K562 (cell line): Measurements from ENCODE around the gene TRUB1. TPM values are rescaled to one million over a fixed set of nuclear protein-coding genes. Genes with fewer than 3 reads are reported as not detected.

Source experiments
- ATAC-seq: fragments of 200-7000 bp; cut with Tn5 transposase; 3 replicates; pipeline ENCODE4 v1.9.1; 2020; ENCODE audit warnings: moderate library complexity
- BruUV-seq: library from RNA; stranded (reverse); fragments of 400-500 nt; replicated peaks from 2 replicates; lab custom pipeline; 2021; lab: Mats Ljungman, UMichigan
- CTCF ChIA-PET: fragments of 300-600 bp; formaldehyde crosslinking; extraction: SDS; loops from one replicate; lab custom pipeline; 2021; ENCODE audit warnings: low intra/inter-chr PET ratio; lab: Yijun Ruan, JAX
- POLR2A ChIA-PET: fragments of 300-600, 350-650 bp; sonication (Branson Sonifier 250); formaldehyde crosslinking; extraction: SDS; loops from one replicate; lab custom pipeline; 2021; ENCODE audit warnings: antibody characterized with exemption, inconsistent platforms; lab: Yijun Ruan, JAX
- DNase-seq, 4 experiments: peaks; one replicate each; pipeline versions ENCODE4 v3.0.0 to v3.0.0-alpha.2; 2011 to 2018; ENCODE audit warnings: low spot score in 3 of 4, mixed read lengths in 3 of 4; ENCODE audit errors: extremely low read depth in 1 of 4
- FAIRE-seq: peaks from 2 replicates; lab custom pipeline; 2011; peaks lifted over from hg19 to GRCh38; lab: Jason Lieb, UNC
- H2AFZ ChIP-seq: 2 replicates; pipeline ENCODE4 v1.6.0; 2011; ENCODE audit warnings: low read depth, low read length, control low read depth, inconsistent platforms
- H3K27ac ChIP-seq: fragments of 200-600 bp; 3 replicates; pipeline ENCODE4 v1.8.0; 2011; ENCODE audit warnings: low read depth, mild to moderate bottlenecking, control low read depth, inconsistent platforms, low read length, moderate library complexity, mixed read lengths; ENCODE audit errors: extremely low read depth
- H3K27me3 ChIP-seq, 2 experiments: fragments of 300-600 bp in 1 of 2; 2 replicates in 1 of 2; 3 replicates in 1 of 2; pipeline versions ENCODE4 v1.6.0 to v1.8.0; 2011; ENCODE audit warnings: inconsistent platforms in 2 of 2, low read length in 2 of 2, mild to moderate bottlenecking in 1 of 2, mixed read lengths in 1 of 2, moderate library complexity in 1 of 2; ENCODE audit not compliant: control insufficient read depth in 2 of 2, insufficient read depth in 2 of 2
- H3K36me3 ChIP-seq: fragments of 300-600 bp; 3 replicates; pipeline ENCODE4 v1.8.0; 2011; ENCODE audit warnings: mild to moderate bottlenecking, low read length, inconsistent platforms; ENCODE audit not compliant: control insufficient read depth, insufficient read depth
- H3K4me1 ChIP-seq, 2 experiments: fragments of 200-600 bp in 1 of 2; replicated peaks in 1 of 2; 2 replicates in 1 of 2; 3 replicates in 1 of 2; pipeline versions ENCODE4 v1.5.1 to v1.8.0; 2011; ENCODE audit warnings: inconsistent platforms in 2 of 2, low read length in 2 of 2, mild to moderate bottlenecking in 1 of 2, mixed read lengths in 1 of 2, moderate library complexity in 1 of 2; ENCODE audit not compliant: control insufficient read depth in 2 of 2, insufficient read depth in 2 of 2
- H3K4me2 ChIP-seq: 2 replicates; pipeline ENCODE4 v1.6.1; 2011; ENCODE audit warnings: low read length, control low read depth, inconsistent platforms, mixed read lengths; ENCODE audit not compliant: insufficient read depth
- H3K4me3 ChIP-seq: fragments of 200-600 bp; sonication (generic), shearing (Covaris generic); 2 replicates; pipeline ENCODE4 v1.5.1; 2016; ENCODE audit warnings: control low read depth, inconsistent platforms
- H3K79me2 ChIP-seq: fragments of 200-600 bp; 3 replicates; pipeline ENCODE4 v1.8.0; 2011; ENCODE audit warnings: low read length, inconsistent platforms; ENCODE audit not compliant: control insufficient read depth, insufficient read depth
- H3K9ac ChIP-seq, 2 experiments: 2 replicates each; pipeline versions ENCODE4 v1.6.0 to v1.6.1; 2011; ENCODE audit warnings: low read depth in 2 of 2, low read length in 2 of 2, control low read depth in 1 of 2, inconsistent platforms in 1 of 2, mild to moderate bottlenecking in 1 of 2, mixed read lengths in 1 of 2; ENCODE audit not compliant: insufficient read depth in 1 of 2
- H3K9me1 ChIP-seq: one replicate; pipeline ENCODE4 v1.6.0; 2011; ENCODE audit warnings: inconsistent platforms, mild to moderate bottlenecking, low read length, moderate library complexity; ENCODE audit not compliant: control insufficient read depth, insufficient read depth
- H3K9me3 ChIP-seq: replicated peaks from 2 replicates; pipeline ENCODE4 v1.5.1; 2011; ENCODE audit warnings: low read depth, low read length, inconsistent platforms; ENCODE audit not compliant: control insufficient read depth, insufficient read depth
- H4K20me1 ChIP-seq: replicated peaks from 2 replicates; pipeline ENCODE4 v1.6.1; 2011; ENCODE audit warnings: low read length, inconsistent platforms, mixed read lengths; ENCODE audit not compliant: control insufficient read depth, insufficient read depth
- ASH1L ChIP-seq: fragments of 450-650 bp; IDR thresholded peaks from 2 replicates; pipeline ENCODE4 v1.6.1; 2018; ENCODE audit warnings: borderline replicate concordance, mild to moderate bottlenecking, low read depth; ENCODE audit not compliant: partially characterized antibody
- CBX3 ChIP-seq, 2 experiments: IDR thresholded peaks; 1 replicate in 1 of 2; 2 replicates in 1 of 2; pipeline ENCODE4 v1.6.1; 2012; ENCODE audit warnings: inconsistent platforms in 2 of 2, low read length in 2 of 2, borderline replicate concordance in 1 of 2, control low read depth in 1 of 2
- CHCHD3 ChIP-seq: fragments of 250-450 bp; sonication (Bioruptor Pico); IDR thresholded peaks from 2 replicates; pipeline ENCODE4 v2.1.2; 2022; ENCODE audit warnings: mild to moderate bottlenecking
- HDAC1 ChIP-seq, 2 experiments: fragments of 450-650 bp; IDR thresholded peaks; 2 replicates each; pipeline ENCODE4 v1.6.1; 2016 to 2017; ENCODE audit warnings: inconsistent platforms in 1 of 2, mild to moderate bottlenecking in 1 of 2, moderate library complexity in 1 of 2
- HEY1 ChIP-seq: fragments of 250-450 bp; sonication (Bioruptor Pico); IDR thresholded peaks from 2 replicates; pipeline ENCODE4 v1.5.0; 2020; ENCODE audit warnings: mild to moderate bottlenecking, moderate library complexity, borderline replicate concordance
- HOXB6 ChIP-seq: fragments of 250-450 bp; sonication (Bioruptor Pico); IDR thresholded peaks from 2 replicates; pipeline ENCODE4 v1.5.1; 2022; ENCODE audit warnings: mild to moderate bottlenecking, borderline replicate concordance
- MBD1 ChIP-seq: fragments of 250-450 bp; sonication (Bioruptor Pico); IDR thresholded peaks from 2 replicates; pipeline ENCODE4 v1.8.0; 2022; ENCODE audit warnings: inconsistent platforms
- NR2F6 ChIP-seq: fragments of 450-650 bp; formaldehyde crosslinking; IDR thresholded peaks from 2 replicates; pipeline ENCODE4 v1.4.0; 2020; ENCODE audit warnings: mild to moderate bottlenecking
- NR4A1 ChIP-seq, 2 experiments: fragments of 250-450 bp in 1 of 2; fragments of 450-650 bp in 1 of 2; sonication (Bioruptor Pico) in 1 of 2; IDR thresholded peaks; 2 replicates each; pipeline versions ENCODE4 v1.4.0 to v1.6.1; 2016 to 2020; ENCODE audit warnings: mild to moderate bottlenecking in 2 of 2, missing compliant biosample characterization in 1 of 2, missing genetic modification characterization in 1 of 2, moderate library complexity in 1 of 2
- SIN3A ChIP-seq, 2 experiments: fragments of 150-350 bp in 1 of 2; IDR thresholded peaks; 2 replicates each; pipeline ENCODE4 v1.6.1; 2011 to 2016; ENCODE audit warnings: borderline replicate concordance in 2 of 2, low read depth in 2 of 2, low read length in 2 of 2, mild to moderate bottlenecking in 2 of 2, moderate library complexity in 2 of 2; ENCODE audit not compliant: control insufficient read depth in 1 of 2
- TEAD1 ChIP-seq, 2 experiments: fragments of 450-650 bp in 1 of 2; sonication (generic) in 1 of 2; formaldehyde crosslinking; IDR thresholded peaks; 2 replicates each; pipeline versions ENCODE4 v1.4.0 to v1.8.0; 2020 to 2022; ENCODE audit warnings: mild to moderate bottlenecking in 2 of 2, missing genetic modification reagents in 1 of 2
- XRCC5 ChIP-seq: fragments of 200-400 bp; formaldehyde crosslinking; IDR thresholded peaks from 2 replicates; pipeline ENCODE4 v1.6.1; 2017; ENCODE audit warnings: low read depth, mild to moderate bottlenecking, low read length
- ZNF143 ChIP-seq: sonication (generic); formaldehyde crosslinking; IDR thresholded peaks from 2 replicates; pipeline ENCODE4 v1.9.0; 2022; ENCODE audit warnings: mild to moderate bottlenecking, missing genetic modification reagents
- ZNF184 ChIP-seq: sonication (generic); formaldehyde crosslinking; IDR thresholded peaks from 2 replicates; pipeline ENCODE4 v1.5.0; 2020; ENCODE audit warnings: missing genetic modification reagents
- WGBS: fragments of 100-300 bp; shearing (Covaris generic); methylation state at CpG from one replicate; pipeline ENCODE4 v1.1.6; 2016; ENCODE audit warnings: low coverage, mixed read lengths; ENCODE audit not compliant: insufficient coverage; ENCODE audit errors: missing lambda C conversion rate; 5-methylcytosine and 5-hydroxymethylcytosine counted together
- in situ Hi-C: fragments of 300-500 bp; cut with MboI; formaldehyde crosslinking; loops from 4 replicates; pipeline ENCODE4 v1.15.0; 2018; ENCODE audit warnings: inconsistent platforms, mixed read lengths
- intact Hi-C: fragments of 100-400 bp; cut with micrococcal nuclease; formaldehyde crosslinking; loops from 2 replicates; pipeline ENCODE4 v1.14.2; 2022
- polyA plus RNA-seq, 8 experiments: library from polyadenylated mRNA; depleted of rRNA in 4 of 8; stranded (reverse) in 5 of 8; unstranded in 3 of 8; fragments of >200 nt; fragmentation: Nextera tagmentation in 2 of 8; fragmentation: Illumina TruSeq in 1 of 8; extraction: Ambion mirVana in 2 of 8; extraction: Trizol in 1 of 8; gene quantifications; 2 replicates each; pipeline versions ENCODE4 v1.2.1 to v1.2.3, GENCODE V29; 2011 to 2014; ENCODE audit warnings: inconsistent platforms in 1 of 8, missing spikeins in 1 of 8
- total RNA-seq, 7 experiments: library from RNA; depleted of rRNA in 6 of 7; stranded (reverse); fragments of >200 nt in 6 of 7; fragmentation: Illumina TruSeq in 2 of 7; extraction: Trizol in 2 of 7; gene quantifications; 2 replicates each; pipeline versions ENCODE4 v1.2.1 to v1.2.3, GENCODE V29; 2011 to 2021; ENCODE audit warnings: low replicate concordance in 1 of 7
- TF ChIP-seq, protein P1 (sequence below), 3 experiments: IDR thresholded peaks in 2 of 3; conservative IDR thresholded peaks in 1 of 3; 2 replicates each; pipeline ENCODE4 v1.5.1; 2011 to 2012; ENCODE audit warnings: low read length in 3 of 3, mild to moderate bottlenecking in 3 of 3, control low read depth in 2 of 3, improper control_type of control experiment in 1 of 3, inconsistent platforms in 1 of 3, low read depth in 1 of 3, mixed read lengths in 1 of 3, moderate library complexity in 1 of 3; ENCODE audit not compliant: insufficient read depth in 2 of 3
- TF ChIP-seq, protein P2 (sequence below): sonication (generic); formaldehyde crosslinking; IDR thresholded peaks from 2 replicates; pipeline ENCODE4 v1.8.1; 2023; ENCODE audit warnings: mild to moderate bottlenecking, missing genetic modification reagents, moderate library complexity
- TF ChIP-seq, protein P3 (sequence below): sonication (generic); formaldehyde crosslinking; IDR thresholded peaks from 2 replicates; pipeline ENCODE4 v1.8.1; 2022; ENCODE audit warnings: missing genetic modification reagents

TRUB1 gene
- total and polyA plus RNA-seq, 9 of the 15 experiments (the other 6 are each of a cell fraction or from before 2014, with no cell fraction given) = 4.6 to 16.5 (median 11.5) TPM

DNA sequence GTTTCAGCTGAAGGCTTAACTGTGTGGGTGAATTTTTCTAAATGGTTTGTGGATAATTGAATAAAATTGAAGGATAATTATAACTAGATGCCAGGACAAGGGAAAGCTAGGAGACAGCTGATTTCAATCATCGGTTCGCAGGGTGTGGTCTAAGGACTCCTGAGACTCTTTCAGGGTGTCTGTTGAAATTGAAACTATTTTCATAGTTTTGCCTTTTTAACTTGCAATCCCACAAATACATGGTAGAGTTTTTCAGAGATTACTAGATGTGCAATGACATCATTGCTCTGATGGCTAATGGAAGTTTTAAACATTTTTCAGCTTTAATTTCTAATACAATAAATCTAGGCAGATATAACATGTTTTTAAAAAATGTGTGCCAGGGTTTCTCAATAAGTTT, 18.5 kb downstream of the TRUB1 start:
- no peak overlapping the region for H3K4me3 ChIP-seq
- H3K27ac ChIP-seq = no peak overlapping the region
- no TSS peak for BruUV-seq
- peaks cover 11% of the 10 kb centered on the region; the same call in 2 of the 3 replicates for H3K79me2 ChIP-seq
- 75% methylated on average over 2 of the region's 2 CpGs for WGBS
- no peaks in the 10 kb centered on the region for H3K9me3 ChIP-seq
- no peak overlapping the region for H2AFZ ChIP-seq
- H3K36me3 ChIP-seq = peaks cover 35% of the 10 kb centered on the region
- no peak for DNase-seq
- no peak for FAIRE-seq
- POLR2A ChIA-PET = no interaction called here
- no peaks in the 10 kb centered on the region for H3K27me3 ChIP-seq
- no peak overlapping the region for H3K4me2 ChIP-seq
- no peak for TF ChIP-seq NR2F6 (CRISPR knock-in tag)
- TF ChIP-seq, protein P1, sequence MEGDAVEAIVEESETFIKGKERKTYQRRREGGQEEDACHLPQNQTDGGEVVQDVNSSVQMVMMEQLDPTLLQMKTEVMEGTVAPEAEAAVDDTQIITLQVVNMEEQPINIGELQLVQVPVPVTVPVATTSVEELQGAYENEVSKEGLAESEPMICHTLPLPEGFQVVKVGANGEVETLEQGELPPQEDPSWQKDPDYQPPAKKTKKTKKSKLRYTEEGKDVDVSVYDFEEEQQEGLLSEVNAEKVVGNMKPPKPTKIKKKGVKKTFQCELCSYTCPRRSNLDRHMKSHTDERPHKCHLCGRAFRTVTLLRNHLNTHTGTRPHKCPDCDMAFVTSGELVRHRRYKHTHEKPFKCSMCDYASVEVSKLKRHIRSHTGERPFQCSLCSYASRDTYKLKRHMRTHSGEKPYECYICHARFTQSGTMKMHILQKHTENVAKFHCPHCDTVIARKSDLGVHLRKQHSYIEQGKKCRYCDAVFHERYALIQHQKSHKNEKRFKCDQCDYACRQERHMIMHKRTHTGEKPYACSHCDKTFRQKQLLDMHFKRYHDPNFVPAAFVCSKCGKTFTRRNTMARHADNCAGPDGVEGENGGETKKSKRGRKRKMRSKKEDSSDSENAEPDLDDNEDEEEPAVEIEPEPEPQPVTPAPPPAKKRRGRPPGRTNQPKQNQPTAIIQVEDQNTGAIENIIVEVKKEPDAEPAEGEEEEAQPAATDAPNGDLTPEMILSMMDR (IDR thresholded peaks at IDR 0.05 in 2 of 3, conservative IDR thresholded peaks at IDR 0.05 in 1 of 3; ENCODE audit: insufficient read depth in 2 of 3, low read depth in 1 of 3, low read length in 3 of 3) = no peak
- TF ChIP-seq XRCC5 = no peak
- no peak for TF ChIP-seq ASH1L
- TF ChIP-seq, protein P2, sequence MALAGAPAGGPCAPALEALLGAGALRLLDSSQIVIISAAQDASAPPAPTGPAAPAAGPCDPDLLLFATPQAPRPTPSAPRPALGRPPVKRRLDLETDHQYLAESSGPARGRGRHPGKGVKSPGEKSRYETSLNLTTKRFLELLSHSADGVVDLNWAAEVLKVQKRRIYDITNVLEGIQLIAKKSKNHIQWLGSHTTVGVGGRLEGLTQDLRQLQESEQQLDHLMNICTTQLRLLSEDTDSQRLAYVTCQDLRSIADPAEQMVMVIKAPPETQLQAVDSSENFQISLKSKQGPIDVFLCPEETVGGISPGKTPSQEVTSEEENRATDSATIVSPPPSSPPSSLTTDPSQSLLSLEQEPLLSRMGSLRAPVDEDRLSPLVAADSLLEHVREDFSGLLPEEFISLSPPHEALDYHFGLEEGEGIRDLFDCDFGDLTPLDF (CRISPR knock-in tag) = no peak
- TF ChIP-seq MBD1 (CRISPR knock-in tag) = no peak
- TF ChIP-seq NR4A1 (CRISPR knock-in tag; IDR thresholded peaks at IDR 0.05) = no peak
- TF ChIP-seq NR4A1 (tag; IDR thresholded peaks at IDR 0.05) = no peak
- TF ChIP-seq CBX3 (IDR thresholded peaks at IDR 0.05; ENCODE audit: borderline replicate concordance in 1 of 2, low read length in 2 of 2) = no peak
- no peak for TF ChIP-seq CHCHD3 (CRISPR knock-in tag)
- no peak for TF ChIP-seq TEAD1 (CRISPR knock-in tag; IDR thresholded peaks at IDR 0.05)
- TF ChIP-seq HDAC1 (IDR thresholded peaks at IDR 0.05) = no peak
- no peak for TF ChIP-seq HOXB6 (CRISPR knock-in tag)
- no peak for TF ChIP-seq HEY1 (CRISPR knock-in tag)
- TF ChIP-seq ZNF184 (CRISPR knock-in tag) = no peak
- no peak for TF ChIP-seq ZNF143 (CRISPR knock-in tag)
- no peak for TF ChIP-seq SIN3A (IDR thresholded peaks at IDR 0.05; ENCODE audit: borderline replicate concordance in 2 of 2, control insufficient read depth in 1 of 2, low read depth in 2 of 2, low read length in 2 of 2)
- TF ChIP-seq, protein P3, sequence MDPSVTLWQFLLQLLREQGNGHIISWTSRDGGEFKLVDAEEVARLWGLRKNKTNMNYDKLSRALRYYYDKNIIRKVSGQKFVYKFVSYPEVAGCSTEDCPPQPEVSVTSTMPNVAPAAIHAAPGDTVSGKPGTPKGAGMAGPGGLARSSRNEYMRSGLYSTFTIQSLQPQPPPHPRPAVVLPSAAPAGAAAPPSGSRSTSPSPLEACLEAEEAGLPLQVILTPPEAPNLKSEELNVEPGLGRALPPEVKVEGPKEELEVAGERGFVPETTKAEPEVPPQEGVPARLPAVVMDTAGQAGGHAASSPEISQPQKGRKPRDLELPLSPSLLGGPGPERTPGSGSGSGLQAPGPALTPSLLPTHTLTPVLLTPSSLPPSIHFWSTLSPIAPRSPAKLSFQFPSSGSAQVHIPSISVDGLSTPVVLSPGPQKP (CRISPR knock-in tag) = no peak
- H3K9me1 ChIP-seq = no peaks in the 10 kb centered on the region
- H3K4me1 ChIP-seq = no peaks in the 10 kb centered on the region
- H3K9ac ChIP-seq = no peak overlapping the region
- intact Hi-C loops = no loop called here
- CTCF ChIA-PET = no interaction called here
- in situ Hi-C loops = no loop called here
- H4K20me1 ChIP-seq = no peaks in the 10 kb centered on the region
- no peak for ATAC-seq
